Head of caudate nucleus (tissue), 42 donors: ENCODE data around the gene LHB.
"Not testable (repeated sequence)": the region's sequence is repeated elsewhere in the genome, so short reads cannot be mapped to it uniquely, and the experiment has no call there.

Source experiments
- DNase-seq, 42 donors: peaks; one replicate each; pipeline versions ENCODE4 v3.0.0 to v3.0.0-alpha.2; 2020 to 2021; ENCODE audit warnings: mixed read lengths in 7 of 42
- intact Hi-C: fragments of 100-400 bp; cut with DNase I; formaldehyde crosslinking; loops from one replicate; pipeline ENCODE4 v1.15.0; 2022

The LHB gene

DNA sequence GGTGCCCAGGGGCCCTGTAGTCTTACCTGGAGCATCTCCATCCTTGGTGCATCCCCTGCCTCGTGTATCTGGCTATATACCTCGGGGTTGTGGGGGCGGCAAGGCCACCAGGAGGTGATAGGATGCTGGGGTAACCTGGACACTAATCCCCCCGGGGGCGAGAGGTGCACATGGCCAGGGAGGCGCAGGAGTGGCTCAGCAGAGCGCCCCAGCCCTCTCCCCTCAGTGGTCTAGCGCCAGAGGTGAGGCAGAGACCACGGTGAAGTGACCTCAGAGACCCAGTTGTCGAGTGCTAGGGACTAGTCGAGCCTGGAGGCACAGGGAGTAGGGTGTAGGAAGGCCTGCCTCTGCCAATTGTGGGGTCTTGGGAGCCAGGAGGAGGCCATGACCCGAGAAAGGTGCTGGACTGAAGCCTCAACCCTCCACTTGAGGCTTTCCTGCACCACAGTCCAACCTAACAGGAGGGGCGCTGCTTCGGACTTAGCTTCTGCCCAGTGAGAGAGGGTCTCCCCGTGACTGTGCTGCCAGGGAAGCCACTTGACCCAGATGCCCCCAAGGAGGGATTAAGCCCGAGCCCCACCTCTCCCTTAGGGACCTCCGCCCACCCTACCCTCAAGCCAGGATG is at the start of gene LHB:
TSS of gene LHB (minus strand) at position 51 of the 625 bp plus-strand sequence. CDS start at position 41, 10 bp downstream.
- DNase-seq = no peak
- intact Hi-C loops = no loop called here

- intact Hi-C loops = no loop called here
Measured at GRCh38 chr19:49065905-49066512, 49.1 kb upstream of the LHB start.

DNA sequence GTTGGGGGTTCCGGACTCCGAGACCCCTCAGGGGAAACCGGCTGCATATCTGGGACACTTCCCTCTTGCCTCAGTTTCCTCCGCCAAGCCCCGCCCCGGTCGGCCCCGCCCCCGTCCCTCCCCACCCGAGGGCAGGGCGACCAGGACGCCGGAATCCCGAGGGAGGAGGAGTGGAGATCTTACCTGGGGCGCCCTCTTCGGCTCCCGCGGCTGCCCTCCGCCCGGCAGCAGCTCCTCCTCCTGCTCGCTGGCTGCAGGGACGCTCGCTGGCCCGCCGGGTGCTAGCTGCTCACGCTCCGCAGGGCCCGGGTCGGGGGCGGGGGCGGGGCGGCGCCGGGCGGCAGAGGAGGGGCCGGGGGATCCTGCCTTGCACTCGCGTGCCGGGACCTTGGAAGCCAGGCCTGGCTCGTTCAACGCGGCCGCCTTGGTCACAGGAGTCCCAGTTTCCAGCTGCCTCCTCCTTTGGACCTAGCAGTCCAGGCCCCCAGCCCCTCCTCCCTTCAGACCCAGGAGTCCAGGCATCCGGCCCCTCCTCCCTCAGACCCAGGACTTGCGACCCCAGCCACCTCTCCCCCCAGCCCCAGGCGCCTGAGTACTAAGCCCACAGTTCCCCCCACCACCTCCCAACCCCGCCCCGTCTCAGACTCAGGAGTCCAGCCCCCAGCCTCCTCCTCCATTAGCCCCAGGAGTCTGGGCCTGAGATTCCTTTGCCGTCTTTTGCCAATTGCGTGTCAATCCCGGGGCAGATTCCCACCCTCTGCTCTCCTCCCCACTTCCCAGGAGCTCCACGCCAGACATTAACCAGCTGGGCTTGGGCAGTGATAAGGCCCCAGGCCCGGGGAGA is 48.1 kb upstream of the LHB start, which contains the start of gene NTF4:
TSS of gene NTF4 (minus strand) at position 51 of the 844 bp plus-strand sequence. CDS start 2,821 bp downstream, outside the sequence.
- no peak for DNase-seq
- intact Hi-C loops = no loop called here

More at GRCh38 chr19:49065905-49066512, 49.1 kb upstream of the LHB start:
- no peak for DNase-seq

GRCh38 chr19:49064029-49064629 is 47.2 kb upstream of the LHB start:
- intact Hi-C loops = no loop called here
- no peak for DNase-seq

GRCh38 chr19:49061445-49061844 is 44.6 kb upstream of the LHB start:
- intact Hi-C loops = no loop called here
- DNase-seq = no peak

DNA sequence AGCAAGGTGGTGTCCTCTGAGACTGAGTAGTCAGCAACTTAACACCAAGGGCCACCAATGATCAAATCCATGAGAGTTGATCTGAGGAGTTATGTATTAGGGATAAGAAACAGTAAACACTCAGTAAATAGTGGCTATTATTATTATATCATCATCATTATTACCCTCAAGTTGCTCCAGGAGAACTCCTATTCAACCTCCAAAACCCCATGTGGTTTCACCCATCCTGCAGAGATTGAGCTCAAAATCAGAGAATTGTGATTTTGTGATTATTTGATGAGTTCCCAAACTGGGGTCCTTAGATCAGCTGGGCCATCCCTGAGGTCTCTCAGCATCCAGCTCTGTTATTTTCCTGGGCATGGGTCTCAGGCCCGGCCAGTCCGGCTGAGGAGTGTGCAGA is 44.1 kb upstream of the LHB start:
- DNase-seq = no peak
- intact Hi-C loops = no loop called here

- intact Hi-C loops = no loop called here
- DNase-seq = no peak
Measured at GRCh38 chr19:49059053-49059452, 42.2 kb upstream of the LHB start.

DNA sequence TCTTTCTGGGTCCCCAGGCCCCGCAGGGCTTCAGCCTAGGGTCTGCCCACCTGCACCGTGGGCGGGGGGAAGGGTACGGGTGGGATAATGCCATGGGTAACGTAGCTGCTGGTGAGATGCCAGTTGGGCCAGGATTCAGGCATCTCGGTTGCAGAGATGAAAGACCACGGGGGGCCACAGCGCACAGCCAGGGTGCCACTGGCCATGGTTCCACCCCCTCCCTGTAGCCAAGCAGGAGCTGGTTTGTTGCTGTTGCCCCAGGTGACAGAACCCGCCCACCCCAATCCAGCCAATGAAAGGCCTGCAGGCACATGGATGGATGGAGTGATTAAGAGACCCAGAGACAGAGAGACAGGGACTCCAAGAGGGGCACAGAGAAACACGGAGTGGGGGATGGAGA is 41.7 kb upstream of the LHB start:
- intact Hi-C loops = no loop called here
- DNase-seq = peak in 1 of 42 donors; percentile 11

DNA sequence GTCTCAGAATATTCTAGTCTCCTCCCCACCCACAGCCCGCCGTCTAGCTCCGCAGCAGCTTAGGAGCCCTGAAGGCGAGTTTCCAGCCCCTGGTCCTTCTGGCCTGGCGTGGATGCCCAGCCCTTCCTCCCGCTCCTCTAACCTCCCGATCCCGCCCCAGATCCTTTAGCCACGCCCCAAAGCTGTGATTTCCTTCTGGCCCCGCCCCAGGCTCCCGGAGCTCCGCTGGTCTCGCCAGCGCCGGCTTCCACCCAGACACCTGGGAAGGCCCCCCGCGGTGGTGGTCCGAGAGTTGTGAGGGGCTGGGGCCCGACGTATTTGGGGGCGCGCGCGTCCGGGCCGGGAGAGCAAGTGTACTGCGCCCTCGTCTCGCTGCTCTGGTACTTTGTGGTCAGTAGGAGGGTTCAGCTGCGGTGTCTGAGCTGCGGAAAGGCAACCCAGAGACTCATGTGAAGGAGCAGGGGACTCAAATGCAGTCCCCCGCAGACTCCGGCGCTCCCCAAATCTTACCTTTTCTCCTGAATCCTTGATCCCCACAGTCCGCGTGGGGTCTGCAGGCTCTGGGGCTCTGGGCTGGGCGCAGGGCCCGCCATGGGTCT is 40.8 kb upstream of the LHB start, which contains the start of gene CGB7:
TSS of gene CGB7 (minus strand) at position 114 of the 599 bp plus-strand sequence. CDS start 2,374 bp downstream, outside the sequence.
- peak in 30 of 42 donors; percentile 8 to 64 (median 26) for DNase-seq
- intact Hi-C loops = no loop called here

DNA sequence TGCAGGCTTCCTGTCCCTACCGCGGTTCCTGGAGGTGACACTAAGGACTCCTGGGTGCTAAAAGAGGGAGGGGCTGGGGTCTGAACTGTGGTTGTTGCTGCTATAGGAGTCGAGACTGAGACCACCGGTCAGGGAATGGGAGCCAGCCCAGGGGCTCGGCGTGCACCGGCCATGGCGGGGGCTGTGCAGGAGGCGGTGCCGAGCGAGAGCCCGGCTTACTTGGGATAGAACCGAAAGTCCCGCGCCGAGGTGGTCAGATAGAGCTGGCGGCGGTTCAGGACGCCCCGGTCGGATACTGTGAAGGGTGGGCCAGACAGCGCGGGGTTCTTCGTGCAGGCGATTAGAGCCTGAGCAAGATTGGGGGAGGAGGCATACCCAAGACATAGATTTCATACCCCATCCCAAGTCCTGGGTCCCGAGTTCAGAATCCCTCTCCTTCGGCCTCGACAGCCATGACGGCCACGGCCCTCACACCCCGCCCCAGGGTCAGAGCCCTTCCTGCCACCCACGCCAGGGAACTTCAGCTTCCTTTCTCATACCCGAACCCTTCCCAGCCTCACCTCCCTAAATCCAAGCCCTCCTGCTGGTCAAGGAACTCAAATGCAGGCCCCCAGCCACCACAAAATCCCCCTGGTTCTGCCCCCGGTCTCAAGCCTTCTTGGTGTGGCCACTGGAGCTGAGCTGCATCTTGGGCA is 40.2 kb upstream of the LHB start:
- DNase-seq, intact Hi-C loops: not testable (repeated sequence)

DNA sequence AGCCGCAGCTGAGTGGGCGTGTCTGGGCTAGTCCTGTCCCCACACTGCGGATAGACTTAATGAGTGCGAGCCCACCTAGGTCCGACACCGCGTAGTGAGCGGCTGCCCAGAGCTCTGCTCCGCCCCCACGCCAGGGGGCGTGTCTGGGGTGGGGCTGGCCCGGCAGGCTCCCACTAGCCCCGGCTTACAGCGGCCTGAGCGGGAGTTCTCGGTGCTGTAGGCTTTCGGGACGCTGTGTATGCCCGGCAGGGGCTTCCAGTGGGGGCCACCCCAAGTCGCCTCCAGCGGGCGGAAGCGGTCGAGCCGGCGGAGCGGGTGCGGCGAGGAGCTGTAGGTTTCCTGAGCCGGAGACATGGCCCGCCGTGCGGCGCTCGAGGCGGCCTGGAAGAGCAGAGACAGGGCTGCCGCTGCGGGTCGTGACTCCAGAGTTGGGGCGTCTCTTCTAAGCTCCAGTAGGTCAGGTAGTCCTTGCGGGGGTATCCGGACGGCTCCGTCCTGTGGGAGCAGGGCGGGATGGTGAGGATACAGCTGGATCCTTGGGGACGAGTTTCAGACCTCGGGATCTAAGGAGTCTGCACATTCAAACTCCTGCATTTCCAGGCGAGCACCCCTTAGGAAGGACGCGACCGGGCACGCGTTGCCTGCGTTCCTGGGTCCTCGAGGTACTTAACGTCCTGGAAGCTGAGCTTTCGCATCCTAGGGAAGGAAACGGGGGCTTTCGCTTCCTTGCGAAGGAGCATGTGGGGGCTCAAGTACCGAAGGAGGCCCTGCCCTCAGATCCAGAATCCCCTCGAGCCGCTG is 39.4 kb upstream of the LHB start:
- intact Hi-C loops = no loop called here
- peak in 25 of 42 donors; percentile 10 to 65 (median 24) for DNase-seq

DNA sequence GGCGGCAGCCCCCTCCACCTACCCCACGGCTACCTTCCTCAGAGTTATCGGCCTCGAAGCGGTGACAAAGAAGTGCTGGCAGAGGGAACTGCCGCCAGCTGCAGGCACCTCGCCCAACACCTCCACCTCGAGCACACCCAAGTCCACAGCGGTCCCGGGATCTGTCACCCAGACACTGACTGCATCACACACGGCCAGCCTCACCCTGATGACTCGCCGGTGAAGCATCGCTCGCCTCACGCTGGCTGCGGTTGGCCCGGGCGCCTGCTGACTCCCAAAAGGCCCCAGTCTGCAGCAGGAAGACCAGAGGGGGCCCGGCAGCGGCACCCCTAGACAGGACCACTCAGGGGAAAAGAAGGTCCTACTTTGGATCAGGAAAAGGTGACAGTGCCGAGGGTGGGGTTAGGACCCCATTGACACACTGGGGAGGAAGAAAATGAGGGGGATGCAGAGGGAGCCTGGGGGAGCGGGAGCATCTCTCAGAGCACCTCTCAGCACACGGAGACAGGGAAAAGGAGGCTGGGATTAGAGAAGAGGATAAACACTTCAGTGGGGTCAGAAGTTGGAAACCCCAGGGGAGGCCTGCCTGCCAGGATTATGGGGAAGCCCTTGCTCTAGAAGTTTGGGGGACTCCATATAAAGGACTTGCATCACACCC is 33.6 kb upstream of the LHB start:
- intact Hi-C loops, DNase-seq: not testable (repeated sequence)

DNA sequence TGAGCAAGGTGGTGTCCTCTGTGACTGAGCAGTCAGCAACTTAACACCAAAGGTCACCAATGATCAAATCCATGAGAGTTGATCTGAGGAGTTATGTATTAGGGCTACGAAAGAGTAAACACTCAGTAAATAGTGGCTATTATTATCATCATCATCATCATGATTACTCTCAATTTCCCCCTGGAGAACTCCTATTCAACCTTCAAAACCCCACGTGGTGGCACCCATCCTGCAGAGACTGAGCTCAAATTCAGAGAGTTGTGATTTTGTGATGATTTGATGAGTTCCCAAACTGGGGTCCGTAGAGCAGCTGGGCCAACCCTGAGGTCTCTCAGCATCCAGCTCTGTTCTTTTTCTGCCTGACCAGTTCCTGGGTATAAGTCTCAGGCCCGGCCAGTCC is 32.9 kb upstream of the LHB start:
- intact Hi-C loops, DNase-seq: not testable (repeated sequence)

DNA sequence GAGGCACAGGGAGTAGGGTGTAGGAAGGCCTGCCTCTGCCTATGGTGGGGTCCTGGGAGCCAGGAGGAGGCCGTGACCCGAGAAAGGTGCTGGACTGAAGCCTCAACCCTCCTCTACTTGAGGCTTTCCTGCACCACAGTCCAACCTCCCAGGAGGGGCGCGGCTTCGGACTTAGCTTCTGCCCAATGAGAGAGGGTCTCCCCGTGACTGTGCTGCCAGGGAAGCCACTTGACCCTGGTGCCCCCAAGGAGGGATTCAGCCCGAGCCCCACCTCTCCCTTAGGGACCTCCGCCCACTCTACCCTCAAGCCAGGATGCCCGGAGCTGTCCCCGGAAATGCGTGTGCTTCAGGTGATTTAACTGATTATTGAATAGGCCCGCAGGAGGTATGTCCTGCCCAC is 32.1 kb upstream of the LHB start, which contains the start of gene CGB8:
TSS of gene CGB8 (minus strand) at position 101 of the 400 bp plus-strand sequence. CDS start 372 bp downstream, outside the sequence.
- DNase-seq, intact Hi-C loops: not testable (repeated sequence)

- DNase-seq, intact Hi-C loops: not testable (repeated sequence)
Measured at GRCh38 chr19:49043548-49043947, 26.7 kb upstream of the LHB start, which contains the start of gene CGB5. CGB5 (plus strand) TSS chr19:49043848; CDS start chr19:49044210, 362 bp downstream.

GRCh38 chr19:49042666-49043065 is 25.8 kb upstream of the LHB start:
- intact Hi-C loops, DNase-seq: not testable (repeated sequence)

- intact Hi-C loops = no loop called here
Measured at GRCh38 chr19:49042177-49042576, 25.3 kb upstream of the LHB start.

More at GRCh38 chr19:49042177-49042576, 25.3 kb upstream of the LHB start:
- no peak for DNase-seq
